ENCODE data around the gene ERC1.
"Not testable (repeated sequence)": the region's sequence is repeated elsewhere in the genome, so short reads cannot be mapped to it uniquely, and the experiment has no call there.

Gene ERC1

GRCh38 chr12:1131811-1132224 lies 140.8 kb downstream of the ERC1 start:
- no peak for DNase-seq

GRCh38 chr12:1132311-1132710 lies 141.3 kb downstream of the ERC1 start:
- DNase-seq: no peak

GRCh38 chr12:1138691-1139090 lies 147.7 kb downstream of the ERC1 start:
- DNase-seq: no peak

GRCh38 chr12:1146758-1147157 lies 155.7 kb downstream of the ERC1 start:
- not testable (repeated sequence) for DNase-seq

GRCh38 chr12:1147821-1148220 lies 156.8 kb downstream of the ERC1 start:
- DNase-seq: no peak

- no peak for DNase-seq
These were observed 166.0 kb downstream of the ERC1 start for GRCh38 chr12:1157046-1157445.

GRCh38 chr12:1161197-1161596 lies 170.2 kb downstream of the ERC1 start:
- DNase-seq: no peak

GRCh38 chr12:1162081-1162760 lies 171.2 kb downstream of the ERC1 start:
- no peak for DNase-seq

GRCh38 chr12:1167784-1168183 lies 176.8 kb downstream of the ERC1 start:
- no peak for DNase-seq

GRCh38 chr12:1170411-1170810 lies 179.4 kb downstream of the ERC1 start:
- DNase-seq: no peak

GRCh38 chr12:1171657-1172408 lies 180.8 kb downstream of the ERC1 start:
- no peak for DNase-seq

- DNase-seq: no peak
These were observed 183.0 kb downstream of the ERC1 start for GRCh38 chr12:1173781-1174617.

- DNase-seq: no peak
These were observed 183.6 kb downstream of the ERC1 start for GRCh38 chr12:1174659-1175058.

- no peak for DNase-seq
These were observed 185.2 kb downstream of the ERC1 start for GRCh38 chr12:1176191-1176590.

- no peak for DNase-seq
These were observed 188.1 kb downstream of the ERC1 start for GRCh38 chr12:1179128-1179527.

- DNase-seq: no peak
These were observed 191.0 kb downstream of the ERC1 start for GRCh38 chr12:1182069-1182468.

GRCh38 chr12:1184402-1184801 lies 193.4 kb downstream of the ERC1 start:
- DNase-seq: peak; percentile 67

GRCh38 chr12:1185460-1186182 lies 194.6 kb downstream of the ERC1 start:
- DNase-seq: no peak

GRCh38 chr12:1186298-1186697 lies 195.3 kb downstream of the ERC1 start:
- no peak for DNase-seq

- no peak for DNase-seq
These were observed 197.0 kb downstream of the ERC1 start for GRCh38 chr12:1188016-1188415.

- no peak for DNase-seq
These were observed 198.1 kb downstream of the ERC1 start for GRCh38 chr12:1189163-1189562.

- no peak for DNase-seq
These were observed 204.5 kb downstream of the ERC1 start for GRCh38 chr12:1195513-1195912.
